ENCODE data around the gene APOOL. TPM values are rescaled to one million over a fixed set of nuclear protein-coding genes. Genes with fewer than 3 reads are reported as not detected.

The APOOL gene
- total and polyA plus RNA-seq, 2 donors (not counting 1 experiment from before 2014, with no cell fraction given): 5.8 to 11.6 TPM

DNA sequence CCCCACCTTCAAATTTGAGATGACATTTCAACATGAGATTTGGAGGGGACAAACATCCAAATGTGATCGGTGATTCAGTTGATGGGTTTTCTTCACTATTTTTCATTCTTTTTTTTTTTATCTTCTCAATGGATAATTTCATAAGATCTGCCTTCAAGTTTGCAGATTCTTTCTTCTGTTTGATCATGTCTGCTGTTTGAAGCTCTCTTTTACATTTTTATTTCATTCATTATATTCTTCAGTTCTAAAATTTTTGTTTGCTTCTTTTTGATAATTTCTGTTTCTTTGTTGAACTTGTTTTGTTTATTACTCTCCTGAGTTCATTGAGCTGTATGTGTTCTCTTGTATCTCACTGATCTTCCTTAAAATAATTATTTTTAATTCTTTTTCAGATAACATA, 14.8 kb downstream of the APOOL start:
- Histone ChIP-seq H3K79me2 (ENCODE audit: control insufficient read depth, insufficient read depth, low read length) (no peaks in the 10 kb centered on the region), H4K20me1 (ENCODE audit: control insufficient read depth, extremely low read depth, insufficient read depth, low read length) (no peaks in the 10 kb centered on the region), H3K27me3 (ENCODE audit: control insufficient read depth, insufficient read depth, low read length) (no peaks in the 10 kb centered on the region), H3K4me2 (ENCODE audit: extremely low read depth, insufficient read depth, low read length) (no peak overlapping the region), H3K36me3 (ENCODE audit: control insufficient read depth, insufficient read depth, low read length) (no peaks in the 10 kb centered on the region), H3K4me1 (ENCODE audit: control insufficient read depth, extremely low read depth, insufficient read depth, low read length) (no peaks in the 10 kb centered on the region), H3K4me3 (replicated peaks in 1 of 4; ENCODE audit: control extremely low read depth in 1 of 4, insufficient read depth in 1 of 4, low read depth in 3 of 4, low read length in 4 of 4) (no peak overlapping the region), H2AFZ (ENCODE audit: low read length) (no peak overlapping the region), H3K9ac (ENCODE audit: insufficient read depth, low read length) (no peak overlapping the region), H3K27ac (ENCODE audit: insufficient read depth, low read length) (no peak overlapping the region), H3K9me3 (ENCODE audit: control insufficient read depth, insufficient read depth, low read depth, low read length) (no peaks in the 10 kb centered on the region)
- no peak for DNase-seq (ENCODE audit: low read depth in 2 of 2)
- TF ChIP-seq EZH2 (IDR thresholded peaks at IDR 0.05; ENCODE audit: low read length, missing control alignments): no peak
- TF ChIP-seq CTCF (conservative IDR thresholded peaks at IDR 0.05 in 1 of 2, IDR thresholded peaks at IDR 0.05 in 1 of 2; ENCODE audit: low read depth in 1 of 2, low read length in 2 of 2): no peak

GRCh38 chrX:85020216-85020615, 16.5 kb downstream of the APOOL start:
- no peaks in the 10 kb centered on the region for H4K20me1 ChIP-seq (ENCODE audit: control insufficient read depth, extremely low read depth, insufficient read depth, low read length)
- no peak overlapping the region for H3K9ac ChIP-seq (ENCODE audit: insufficient read depth, low read length)
- H3K27me3 ChIP-seq (ENCODE audit: control insufficient read depth, insufficient read depth, low read length): no peaks in the 10 kb centered on the region
- no peak overlapping the region for H2AFZ ChIP-seq (ENCODE audit: low read length)
- no peak for DNase-seq (ENCODE audit: low read depth in 2 of 2)
- TF ChIP-seq EZH2 (IDR thresholded peaks at IDR 0.05; ENCODE audit: low read length, missing control alignments) (no peak), CTCF (conservative IDR thresholded peaks at IDR 0.05 in 1 of 2, IDR thresholded peaks at IDR 0.05 in 1 of 2; ENCODE audit: low read depth in 1 of 2, low read length in 2 of 2) (no peak)
- no peaks in the 10 kb centered on the region for H3K79me2 ChIP-seq (ENCODE audit: control insufficient read depth, insufficient read depth, low read length)
- no peaks in the 10 kb centered on the region for H3K4me1 ChIP-seq (ENCODE audit: control insufficient read depth, extremely low read depth, insufficient read depth, low read length)
- H3K9me3 ChIP-seq (ENCODE audit: control insufficient read depth, insufficient read depth, low read depth, low read length): no peaks in the 10 kb centered on the region
- no peak overlapping the region for H3K4me3 ChIP-seq (replicated peaks in 1 of 4; ENCODE audit: control extremely low read depth in 1 of 4, insufficient read depth in 1 of 4, low read depth in 3 of 4, low read length in 4 of 4)
- no peak overlapping the region for H3K27ac ChIP-seq (ENCODE audit: insufficient read depth, low read length)
- H3K36me3 ChIP-seq (ENCODE audit: control insufficient read depth, insufficient read depth, low read length): no peaks in the 10 kb centered on the region
- no peak overlapping the region for H3K4me2 ChIP-seq (ENCODE audit: extremely low read depth, insufficient read depth, low read length)

GRCh38 chrX:85024044-85024443, 20.4 kb downstream of the APOOL start:
- no peaks in the 10 kb centered on the region for H3K4me1 ChIP-seq (ENCODE audit: control insufficient read depth, extremely low read depth, insufficient read depth, low read length)
- H3K9me3 ChIP-seq (ENCODE audit: control insufficient read depth, insufficient read depth, low read depth, low read length): no peaks in the 10 kb centered on the region
- no peak overlapping the region for H3K9ac ChIP-seq (ENCODE audit: insufficient read depth, low read length)
- no peaks in the 10 kb centered on the region for H3K79me2 ChIP-seq (ENCODE audit: control insufficient read depth, insufficient read depth, low read length)
- TF ChIP-seq EZH2 (IDR thresholded peaks at IDR 0.05; ENCODE audit: low read length, missing control alignments) (no peak), CTCF (conservative IDR thresholded peaks at IDR 0.05 in 1 of 2, IDR thresholded peaks at IDR 0.05 in 1 of 2; ENCODE audit: low read depth in 1 of 2, low read length in 2 of 2) (no peak)
- H3K27me3 ChIP-seq (ENCODE audit: control insufficient read depth, insufficient read depth, low read length): no peaks in the 10 kb centered on the region
- H2AFZ ChIP-seq (ENCODE audit: low read length): no peak overlapping the region
- no peak overlapping the region for H3K27ac ChIP-seq (ENCODE audit: insufficient read depth, low read length)
- no peaks in the 10 kb centered on the region for H4K20me1 ChIP-seq (ENCODE audit: control insufficient read depth, extremely low read depth, insufficient read depth, low read length)
- no peaks in the 10 kb centered on the region for H3K36me3 ChIP-seq (ENCODE audit: control insufficient read depth, insufficient read depth, low read length)
- no peak overlapping the region for H3K4me2 ChIP-seq (ENCODE audit: extremely low read depth, insufficient read depth, low read length)
- peak in 1 of 2 donors; percentile 77 for DNase-seq (ENCODE audit: low read depth in 2 of 2)
- no peak overlapping the region for H3K4me3 ChIP-seq (replicated peaks in 1 of 4; ENCODE audit: control extremely low read depth in 1 of 4, insufficient read depth in 1 of 4, low read depth in 3 of 4, low read length in 4 of 4)

Data from fibroblast of lung (primary cell).